GM23338 (cell line): ENCODE measurements around the gene CDK11A.
"Not testable (repeated sequence)": the region's sequence is repeated elsewhere in the genome, so short reads cannot be mapped to it uniquely, and the experiment has no call there.

ENCODE experiments used
- CTCF ChIP-seq, 2 experiments: fragments of 200-600 bp in 1 of 2; sonication (generic) in 1 of 2; conservative IDR thresholded peaks; 2 replicates each; pipeline versions ENCODE4 v1.5.1 to v1.6.1; 2016 to 2017; ENCODE audit warnings: antibody characterized with exemption in 2 of 2, low read depth in 2 of 2, mild to moderate bottlenecking in 2 of 2, moderate library complexity in 1 of 2
- POLR2AphosphoS5 ChIP-seq: IDR thresholded peaks from 2 replicates; pipeline ENCODE4 v1.6.1; 2016; ENCODE audit warnings: antibody characterized with exemption, low read depth

GRCh38 chr1:1715109-1715883 lies 8.9 kb downstream of the CDK11A start:
- TF ChIP-seq POLR2AphosphoS5; CTCF (conservative IDR thresholded peaks at IDR 0.05; ENCODE audit: low read depth in 2 of 2): not testable (repeated sequence)
